Fibroblast of skin of back (primary cell): ENCODE results near the gene TMEM176B.
"Not testable (repeated sequence)": the region's sequence is repeated elsewhere in the genome, so short reads cannot be mapped to it uniquely, and the experiment has no call there.

Source experiments
- DNase-seq: peaks from one replicate; pipeline ENCODE4 v3.0.0-alpha.2; 2013

The TMEM176B gene

GRCh38 chr7:150823043-150823442 is 22.9 kb upstream of the TMEM176B start:
- DNase-seq, result no peak

- DNase-seq, result no peak
Measured at GRCh38 chr7:150820578-150821198, 20.5 kb upstream of the TMEM176B start.

GRCh38 chr7:150820148-150820547 is 20.0 kb upstream of the TMEM176B start:
- no peak for DNase-seq

- DNase-seq, result no peak
Measured at GRCh38 chr7:150818971-150819370, 18.8 kb upstream of the TMEM176B start.

- no peak for DNase-seq
Measured at GRCh38 chr7:150814328-150815001, 14.3 kb upstream of the TMEM176B start.

DNA sequence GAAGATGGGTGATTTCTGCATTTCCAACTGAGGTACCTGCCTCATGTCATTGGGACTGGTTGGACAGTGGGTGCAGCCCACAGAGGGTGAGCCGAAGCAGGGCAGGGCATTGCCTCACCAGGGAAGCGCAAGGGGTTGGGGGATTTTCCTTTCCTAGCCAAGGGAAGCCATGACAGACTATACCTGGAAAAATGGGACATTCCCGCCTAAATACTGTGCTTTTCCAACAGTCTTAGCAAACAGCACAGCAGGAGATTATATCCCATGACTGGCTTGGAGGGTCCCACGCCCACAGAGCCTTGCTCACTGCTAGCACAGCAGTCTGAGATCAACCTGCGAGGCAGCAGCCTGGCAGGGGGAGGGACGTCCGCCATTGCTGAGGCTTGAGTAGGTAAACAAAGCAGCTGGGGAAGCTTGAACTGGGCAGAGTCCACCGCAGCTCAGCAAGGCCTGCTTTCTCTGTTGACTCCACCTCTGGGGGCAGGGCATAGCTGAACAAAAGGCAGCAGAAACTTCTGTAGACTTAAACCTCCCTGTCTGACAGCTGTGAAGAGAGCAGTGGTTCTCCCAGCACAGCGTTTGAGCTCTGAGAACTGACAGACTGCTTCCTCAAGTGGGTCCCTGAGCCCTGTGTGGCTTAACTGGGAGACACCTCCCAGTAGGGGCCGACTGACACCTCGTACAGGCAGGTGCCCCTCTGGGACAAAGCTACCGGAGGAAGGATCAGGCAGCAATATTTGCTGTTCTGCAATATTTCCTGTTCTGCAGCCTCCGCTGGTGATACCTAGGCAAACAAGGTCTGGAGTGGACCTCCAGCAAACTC is 7.7 kb upstream of the TMEM176B start:
- not testable (repeated sequence) for DNase-seq

GRCh38 chr7:150806863-150807262 is 6.7 kb upstream of the TMEM176B start:
- DNase-seq, result no peak

DNA sequence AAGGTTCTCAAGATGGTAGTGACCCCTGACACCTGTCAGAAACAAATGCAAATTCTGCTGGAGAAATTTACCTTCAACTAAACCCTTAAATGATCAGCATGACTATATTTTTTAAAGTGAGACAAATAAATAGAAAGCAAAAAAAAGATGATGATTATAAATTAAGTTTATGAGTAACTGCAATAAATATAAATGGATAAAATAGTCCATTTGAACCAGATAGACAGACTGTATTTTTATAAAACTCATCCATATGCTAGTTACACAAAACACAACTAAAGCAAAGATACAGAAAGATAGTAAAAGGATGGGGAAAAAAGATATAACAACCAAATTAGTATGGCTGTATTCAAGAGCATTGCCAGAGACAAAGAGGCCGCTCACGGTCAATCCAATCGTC is 6.3 kb upstream of the TMEM176B start:
- DNase-seq, result no peak

GRCh38 chr7:150805864-150806263 is 5.7 kb upstream of the TMEM176B start:
- DNase-seq, result no peak

DNA sequence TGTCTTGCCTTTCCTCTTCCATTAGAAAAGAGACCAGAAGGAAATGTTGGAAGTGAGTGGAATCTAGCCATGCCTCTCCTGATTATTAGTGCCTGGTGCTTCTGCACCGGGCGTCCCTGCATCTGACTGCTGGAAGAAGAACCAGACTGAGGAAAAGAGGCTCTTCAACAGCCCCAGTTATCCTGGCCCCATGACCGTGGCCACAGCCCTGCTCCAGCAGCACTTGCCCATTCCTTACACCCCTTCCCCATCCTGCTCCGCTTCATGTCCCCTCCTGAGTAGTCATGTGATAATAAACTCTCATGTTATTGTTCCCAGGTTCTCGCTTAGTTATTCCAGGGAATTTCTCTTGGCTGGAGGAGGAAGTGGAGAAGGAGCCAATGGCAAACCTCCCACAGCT is 4.6 kb upstream of the TMEM176B start:
- no peak for DNase-seq

- DNase-seq, result no peak
Measured at GRCh38 chr7:150803161-150803860, 3.1 kb upstream of the TMEM176B start.

DNA sequence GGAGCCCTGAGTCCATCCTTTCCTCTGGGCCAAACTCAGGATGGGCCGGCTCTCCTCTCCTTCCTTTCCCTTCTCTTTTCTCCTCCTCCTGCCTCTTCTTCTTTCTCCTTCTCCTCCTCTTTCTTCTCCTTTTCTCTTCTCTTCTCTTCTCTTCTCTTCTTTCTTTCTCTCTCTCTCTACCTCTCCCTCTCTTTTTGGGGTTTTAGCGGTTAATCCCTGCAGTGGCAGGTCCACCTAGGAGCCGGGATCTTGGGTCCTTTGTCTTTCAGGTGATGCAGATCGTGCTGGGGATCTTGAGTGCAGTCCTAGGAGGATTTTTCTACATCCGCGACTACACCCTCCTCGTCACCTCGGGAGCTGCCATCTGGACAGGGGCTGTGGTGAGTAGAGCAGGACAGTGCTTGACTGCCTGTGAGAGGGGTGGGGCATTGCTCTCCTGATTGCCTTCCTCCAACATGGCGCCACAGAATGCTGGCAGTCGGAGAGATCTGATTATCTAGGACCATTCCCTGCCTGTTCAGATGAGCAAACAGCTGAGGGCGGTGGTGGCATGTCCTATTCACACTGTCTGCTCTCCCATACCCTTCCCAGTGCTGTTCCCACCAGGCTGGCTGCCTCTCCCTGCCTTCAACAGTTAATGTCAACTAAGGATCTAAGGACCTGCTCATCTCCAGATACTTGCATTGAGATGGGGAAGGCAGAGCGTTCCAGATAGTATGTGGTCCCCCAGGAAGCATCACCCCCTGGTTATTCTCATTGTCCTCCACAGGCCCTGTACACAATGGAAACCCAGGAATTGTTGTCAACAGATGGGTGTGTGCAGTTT is 2.0 kb upstream of the TMEM176B start:
- DNase-seq, result no peak

- DNase-seq, result no peak
Measured at GRCh38 chr7:150801242-150801945, 1.2 kb upstream of the TMEM176B start.

- no peak for DNase-seq
Measured at GRCh38 chr7:150800581-150801241, 547 bp upstream of the TMEM176B start, which contains the start of gene TMEM176A. TMEM176A (plus strand) TSS chr7:150800769; CDS start chr7:150801551, 782 bp downstream.

GRCh38 chr7:150799156-150799555 is 1.0 kb downstream of the TMEM176B start:
- no peak for DNase-seq

DNA sequence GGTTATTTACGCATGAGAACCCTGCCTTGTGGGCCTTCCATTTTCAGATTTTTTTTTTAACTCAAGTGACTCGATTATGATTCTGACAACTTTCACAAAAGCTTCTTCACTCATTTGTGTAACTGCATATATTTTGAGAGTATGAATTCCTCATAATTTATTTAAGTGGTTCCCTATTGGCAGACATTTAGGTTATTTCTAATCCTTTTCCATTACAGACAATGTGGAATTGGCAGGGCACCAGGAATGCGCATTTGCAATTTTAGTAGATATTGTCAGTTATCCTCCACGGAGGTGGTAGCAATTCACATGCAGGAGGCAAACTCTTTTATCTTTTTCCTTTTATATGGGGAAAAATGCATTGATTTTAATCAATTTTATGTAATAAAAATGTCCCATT is 2.5 kb downstream of the TMEM176B start:
- DNase-seq, result no peak

DNA sequence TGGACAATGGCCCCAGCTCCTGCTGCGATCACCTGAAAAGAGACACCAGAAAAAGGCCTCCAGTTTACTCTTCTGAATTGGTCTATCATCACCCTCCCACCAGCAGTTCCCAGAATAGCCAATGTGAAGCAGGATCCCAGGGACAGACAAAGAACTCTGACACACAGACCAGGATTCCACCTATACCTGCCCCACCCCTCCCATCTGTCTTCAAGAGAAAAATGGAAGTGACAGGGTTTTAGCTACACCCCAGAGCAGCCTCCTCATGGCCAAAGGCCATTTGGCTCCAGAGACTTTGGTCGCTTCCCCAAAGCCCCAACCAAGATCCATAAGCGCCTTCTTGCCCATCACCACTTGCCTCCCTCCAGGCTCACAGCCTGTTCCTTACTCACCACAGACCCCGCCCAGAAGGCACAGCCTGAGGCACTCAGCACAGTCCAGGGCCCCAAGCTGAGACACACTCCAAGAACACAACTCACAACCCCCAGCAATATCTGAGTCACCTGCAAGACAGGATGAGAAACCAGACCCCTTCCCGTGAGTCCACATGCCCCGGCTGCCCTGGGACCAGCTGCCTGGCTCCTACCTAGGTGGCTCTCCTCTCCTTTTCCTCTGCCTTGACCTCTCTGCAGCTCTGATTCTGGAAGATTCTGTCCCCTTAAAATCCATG is 6.5 kb downstream of the TMEM176B start:
- DNase-seq, result no peak

- DNase-seq, result no peak
Measured at GRCh38 chr7:150791746-150792452, 8.3 kb downstream of the TMEM176B start.

- no peak for DNase-seq
Measured at GRCh38 chr7:150791304-150791703, 8.9 kb downstream of the TMEM176B start.
